HUES48 (cell line): ENCODE results near the gene SOX5.
"Not testable (repeated sequence)": the region's sequence is repeated elsewhere in the genome, so short reads cannot be mapped to it uniquely, and the experiment has no call there.

Experiments used
- H3K27ac ChIP-seq: one replicate; pipeline ENCODE4 v1.7.0; 2013; ENCODE audit warnings: low read depth, low read length, inconsistent platforms
- H3K27me3 ChIP-seq: 2 replicates; pipeline ENCODE4 v1.6.1; 2013; ENCODE audit warnings: mild to moderate bottlenecking, low read length; ENCODE audit not compliant: control insufficient read depth, insufficient read depth
- H3K36me3 ChIP-seq: 2 replicates; pipeline ENCODE4 v1.6.1; 2013; ENCODE audit warnings: low read length; ENCODE audit not compliant: control insufficient read depth, insufficient read depth
- H3K4me1 ChIP-seq: 2 replicates; pipeline ENCODE4 v1.6.1; 2013; ENCODE audit warnings: mild to moderate bottlenecking, low read length; ENCODE audit not compliant: control insufficient read depth, insufficient read depth
- H3K4me3 ChIP-seq: 2 replicates; pipeline ENCODE4 v1.5.1; 2013; ENCODE audit warnings: mild to moderate bottlenecking, low read depth, low read length
- H3K9ac ChIP-seq: 2 replicates; pipeline ENCODE4 v1.6.1; 2013; ENCODE audit warnings: mild to moderate bottlenecking, low read depth, low read length, moderate library complexity
- H3K9me3 ChIP-seq: 2 replicates; pipeline ENCODE4 v1.6.1; 2013; ENCODE audit warnings: low read length; ENCODE audit not compliant: control insufficient read depth, insufficient read depth

SOX5 gene

DNA sequence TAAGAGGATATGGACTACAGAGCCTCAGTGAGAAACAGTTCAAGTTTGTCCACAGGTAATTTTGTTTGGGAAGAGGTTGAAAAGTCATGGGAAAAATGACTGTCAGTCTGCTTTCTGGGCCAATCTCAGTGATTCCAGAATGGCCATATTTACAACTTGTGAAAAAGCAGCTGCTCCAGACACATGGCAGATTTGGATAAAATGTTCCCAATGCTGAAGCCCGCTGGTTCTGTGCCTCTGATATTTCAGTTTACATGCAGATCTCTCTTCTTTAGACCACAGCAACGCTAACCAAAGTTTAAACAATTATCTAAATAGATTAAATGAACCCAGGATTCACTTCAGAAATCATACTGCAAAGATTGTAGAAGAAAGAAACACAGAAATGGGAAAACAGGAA lies 222.8 kb downstream of the SOX5 start:
- Histone ChIP-seq H3K4me1 (no peaks in the 10 kb centered on the region), H3K4me3 (no peak overlapping the region), H3K27ac (no peak overlapping the region), H3K9ac (no peak overlapping the region), H3K9me3 (no peaks in the 10 kb centered on the region), H3K36me3 (no peaks in the 10 kb centered on the region), H3K27me3 (no peaks in the 10 kb centered on the region)

DNA sequence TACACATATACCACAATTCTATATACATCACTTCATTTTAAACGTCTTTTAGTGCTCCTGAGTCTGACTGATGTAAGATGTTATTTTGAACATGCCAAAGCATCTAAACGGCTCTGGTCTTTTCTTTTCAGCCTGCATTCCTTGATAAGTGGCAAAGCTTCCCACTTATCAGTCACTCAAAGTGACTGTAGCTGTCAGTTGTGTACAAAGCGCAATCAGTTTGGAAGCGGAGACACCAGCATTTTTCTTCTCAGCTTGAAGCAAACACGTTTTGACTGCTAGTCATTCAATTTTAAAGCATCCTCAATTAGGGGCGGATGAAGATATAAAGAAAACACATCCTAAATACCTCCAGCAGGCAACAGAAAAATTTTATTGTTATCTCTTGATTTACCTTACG lies 226.8 kb downstream of the SOX5 start:
- no peak overlapping the region for H3K27ac ChIP-seq
- H3K9ac ChIP-seq = no peak overlapping the region
- H3K36me3 ChIP-seq = no peaks in the 10 kb centered on the region
- H3K27me3 ChIP-seq = no peaks in the 10 kb centered on the region
- no peak overlapping the region for H3K4me3 ChIP-seq
- no peaks in the 10 kb centered on the region for H3K4me1 ChIP-seq
- H3K9me3 ChIP-seq = no peaks in the 10 kb centered on the region

- Histone ChIP-seq H3K9ac (no peak overlapping the region), H3K4me1 (no peaks in the 10 kb centered on the region), H3K36me3 (no peaks in the 10 kb centered on the region), H3K27ac (no peak overlapping the region), H3K27me3 (no peaks in the 10 kb centered on the region), H3K9me3 (no peaks in the 10 kb centered on the region), H3K4me3 (no peak overlapping the region)
Measured at GRCh38 chr12:23721268-23721667, 228.2 kb downstream of the SOX5 start.

- H3K27ac ChIP-seq = no peak overlapping the region
- H3K4me3 ChIP-seq = no peak overlapping the region
- H3K27me3 ChIP-seq = no peaks in the 10 kb centered on the region
- no peaks in the 10 kb centered on the region for H3K4me1 ChIP-seq
- H3K9ac ChIP-seq = no peak overlapping the region
- no peaks in the 10 kb centered on the region for H3K36me3 ChIP-seq
- H3K9me3 ChIP-seq = no peaks in the 10 kb centered on the region
Measured at GRCh38 chr12:23719493-23719892, 230.0 kb downstream of the SOX5 start.

DNA sequence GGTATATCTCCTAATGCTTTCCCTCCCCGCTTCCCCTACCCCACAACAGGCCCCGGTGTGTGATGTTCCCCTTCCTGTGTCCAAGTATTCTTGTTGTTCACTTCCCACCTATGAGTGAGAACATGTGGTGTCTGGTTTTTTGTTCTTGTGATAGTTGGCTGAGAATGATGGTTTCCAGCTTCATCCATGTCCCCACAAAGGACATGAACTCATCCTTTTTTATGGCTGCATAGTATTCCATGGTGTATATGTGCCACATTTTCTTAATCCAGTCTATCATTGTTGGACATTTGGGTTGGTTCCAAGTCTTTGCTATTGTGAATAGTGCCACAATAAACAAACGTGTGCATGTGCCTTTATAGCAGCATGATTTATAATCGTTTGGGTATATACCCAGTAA lies 239.1 kb downstream of the SOX5 start:
- H3K4me3 ChIP-seq, H3K9me3 ChIP-seq, H3K27me3 ChIP-seq, H3K36me3 ChIP-seq, H3K27ac ChIP-seq, H3K9ac ChIP-seq: not testable (repeated sequence)
- peaks cover 18% of the 10 kb centered on the region for H3K4me1 ChIP-seq

- Histone ChIP-seq H3K4me3 (no peak overlapping the region), H3K36me3 (no peaks in the 10 kb centered on the region), H3K4me1 (peaks cover 28% of the 10 kb centered on the region), H3K9ac (no peak overlapping the region), H3K27ac (no peak overlapping the region), H3K27me3 (no peaks in the 10 kb centered on the region), H3K9me3 (no peaks in the 10 kb centered on the region)
Measured at GRCh38 chr12:23708185-23708837, 241.2 kb downstream of the SOX5 start.

GRCh38 chr12:23707270-23707669 lies 242.2 kb downstream of the SOX5 start:
- H3K27ac ChIP-seq = no peak overlapping the region
- H3K9ac ChIP-seq = no peak overlapping the region
- H3K36me3 ChIP-seq = no peaks in the 10 kb centered on the region
- H3K27me3 ChIP-seq = no peaks in the 10 kb centered on the region
- H3K4me3 ChIP-seq = no peak overlapping the region
- no peaks in the 10 kb centered on the region for H3K9me3 ChIP-seq
- H3K4me1 ChIP-seq = peaks cover 34% of the 10 kb centered on the region

DNA sequence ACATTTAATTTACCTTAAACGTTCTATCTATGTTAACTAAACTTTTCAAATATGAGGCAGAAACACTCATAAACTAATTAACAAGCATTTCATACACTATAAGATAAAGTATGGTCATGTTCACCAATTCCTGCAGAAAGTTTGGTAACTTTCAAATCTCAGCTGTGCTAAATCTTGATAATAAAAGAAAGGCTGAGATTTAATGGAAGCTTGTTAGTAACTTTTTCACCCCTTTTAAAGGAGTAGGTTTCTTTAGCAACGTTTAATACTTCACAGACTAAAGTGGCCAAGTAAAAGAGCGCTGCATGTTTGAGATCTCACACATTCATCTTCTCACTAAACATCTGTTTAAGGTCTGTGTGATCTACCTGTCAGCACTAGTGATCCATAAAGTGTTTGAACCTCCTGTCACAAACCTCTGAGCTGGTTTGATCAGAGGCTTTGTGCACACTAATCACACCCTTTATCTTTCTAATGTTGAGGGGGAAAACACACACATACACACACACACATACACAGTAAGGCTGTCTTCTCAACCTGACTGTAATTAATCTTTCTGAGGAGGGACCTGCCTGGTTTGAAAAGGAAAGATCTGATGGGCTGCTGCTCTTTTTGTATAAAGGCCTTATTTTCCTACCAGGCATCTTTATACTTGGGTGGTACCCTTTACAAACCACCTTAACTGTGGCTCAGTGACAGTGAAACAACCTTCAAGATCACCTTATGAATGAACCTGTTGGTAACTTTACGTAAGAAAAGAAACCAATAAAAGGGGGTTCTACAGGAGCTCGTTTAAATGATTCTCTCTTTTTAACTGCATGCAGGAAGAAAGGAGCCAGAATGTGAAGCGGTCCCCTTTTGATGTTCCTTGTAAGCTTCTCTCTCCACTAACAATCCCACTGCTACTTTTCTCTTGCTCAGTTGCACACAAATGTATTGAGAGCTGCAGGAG lies 244.2 kb downstream of the SOX5 start:
- H3K36me3 ChIP-seq = no peaks in the 10 kb centered on the region
- no peaks in the 10 kb centered on the region for H3K9me3 ChIP-seq
- H3K27ac ChIP-seq = peak overlapping the region; percentile 51
- no peak overlapping the region for H3K4me3 ChIP-seq
- no peaks in the 10 kb centered on the region for H3K27me3 ChIP-seq
- H3K4me1 ChIP-seq = peaks cover 34% of the 10 kb centered on the region
- H3K9ac ChIP-seq = no peak overlapping the region

- Histone ChIP-seq H3K4me3 (no peak overlapping the region), H3K36me3 (no peaks in the 10 kb centered on the region), H3K27ac (no peak overlapping the region), H3K9ac (no peak overlapping the region), H3K9me3 (no peaks in the 10 kb centered on the region), H3K4me1 (peaks cover 38% of the 10 kb centered on the region), H3K27me3 (no peaks in the 10 kb centered on the region)
Measured at GRCh38 chr12:23703051-23703450, 246.4 kb downstream of the SOX5 start.

DNA sequence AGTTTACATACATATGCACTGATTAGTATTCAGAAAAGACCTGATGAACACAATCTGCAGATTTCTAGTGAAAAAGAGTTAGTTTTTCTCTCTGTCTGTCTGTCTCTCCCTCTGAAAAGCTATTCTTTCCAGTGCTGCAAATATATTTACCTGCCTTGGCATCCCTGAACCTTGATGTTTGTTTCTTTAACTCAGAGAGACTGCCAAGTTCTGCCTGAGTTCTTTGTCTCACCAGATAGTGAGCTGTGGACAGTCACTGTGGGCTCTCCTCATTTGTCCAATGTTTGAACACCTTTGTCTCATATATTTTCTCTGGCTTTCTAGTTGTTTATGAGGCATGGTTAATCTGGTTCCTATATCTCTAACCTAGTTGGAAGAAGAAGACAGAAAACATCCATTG lies 250.4 kb downstream of the SOX5 start:
- Histone ChIP-seq H3K4me3 (no peak overlapping the region), H3K9ac (no peak overlapping the region), H3K4me1 (peaks cover 14% of the 10 kb centered on the region), H3K9me3 (no peaks in the 10 kb centered on the region), H3K36me3 (no peaks in the 10 kb centered on the region), H3K27me3 (no peaks in the 10 kb centered on the region), H3K27ac (no peak overlapping the region)

- Histone ChIP-seq H3K9me3 (no peaks in the 10 kb centered on the region), H3K4me1 (peaks cover 4% of the 10 kb centered on the region; the same call in 1 of the 2 replicates), H3K9ac (no peak overlapping the region), H3K36me3 (no peaks in the 10 kb centered on the region), H3K4me3 (no peak overlapping the region), H3K27ac (no peak overlapping the region), H3K27me3 (no peaks in the 10 kb centered on the region)
Measured at GRCh38 chr12:23694920-23695319, 254.6 kb downstream of the SOX5 start.
